H1 (cell line): ENCODE results near the gene CALU. TPM values are rescaled to one million over a fixed set of nuclear protein-coding genes. Genes with fewer than 3 reads are reported as not detected.

Source experiments
- CTCF ChIA-PET: fragments of 300-600 bp; sonication (Branson Sonifier 250); formaldehyde crosslinking; loops from one replicate; lab custom pipeline; 2021; ENCODE audit not compliant: partially characterized antibody; lab: Charles Lee
- POLR2A ChIA-PET: fragments of 300-600 bp; sonication (Branson Sonifier 250); formaldehyde crosslinking; loops from one replicate; lab custom pipeline; 2021; ENCODE audit warnings: inconsistent platforms; ENCODE audit not compliant: partially characterized antibody; lab: Charles Lee
- DNase-seq, 2 experiments: peaks; one replicate each; pipeline versions ENCODE4 v3.0.0 to v3.0.0-alpha.2; 2010 to 2022; ENCODE audit warnings: low spot score in 2 of 2, low read depth in 1 of 2, mixed read lengths in 1 of 2
- FAIRE-seq: peaks from 2 replicates; lab custom pipeline; 2011; peaks lifted over from hg19 to GRCh38; lab: Jason Lieb, UNC
- H2AFZ ChIP-seq: 2 replicates; pipeline ENCODE4 v1.8.1; 2012; ENCODE audit warnings: low read length, inconsistent platforms
- H2AK5ac ChIP-seq: 2 replicates; pipeline ENCODE4 v1.6.1; 2013; ENCODE audit warnings: low read depth, low read length
- H2BK120ac ChIP-seq: replicated peaks from 2 replicates; pipeline ENCODE3; 2013; ENCODE audit warnings: low read depth, low read length, inconsistent platforms
- H2BK12ac ChIP-seq: 2 replicates; pipeline ENCODE4 v1.6.1; 2013; ENCODE audit warnings: low read depth, low read length
- H2BK15ac ChIP-seq: 2 replicates; pipeline ENCODE4 v1.6.1; 2013; ENCODE audit warnings: low read length
- H2BK20ac ChIP-seq: 2 replicates; pipeline ENCODE4 v1.6.1; 2013; ENCODE audit warnings: low read length
- H2BK5ac ChIP-seq: 2 replicates; pipeline ENCODE4 v1.6.1; 2013; ENCODE audit warnings: low read depth, low read length
- H3K14ac ChIP-seq: 2 replicates; pipeline ENCODE4 v1.6.1; 2013; ENCODE audit warnings: inconsistent platforms; ENCODE audit not compliant: insufficient read length
- H3K18ac ChIP-seq: 2 replicates; pipeline ENCODE4 v1.6.1; 2013; ENCODE audit warnings: low read length; ENCODE audit errors: extremely low read depth
- H3K23ac ChIP-seq: 2 replicates; pipeline ENCODE4 v1.6.1; 2013; ENCODE audit warnings: inconsistent platforms; ENCODE audit not compliant: insufficient read length
- H3K23me2 ChIP-seq: 2 replicates; pipeline ENCODE4 v1.6.1; 2013; ENCODE audit warnings: low read depth, low read length
- H3K27ac ChIP-seq: 2 replicates; pipeline ENCODE4 v1.6.1; 2011; ENCODE audit warnings: low read depth, low read length, inconsistent platforms
- H3K27me3 ChIP-seq, 4 experiments: replicated peaks in 1 of 4; 1 replicate in 1 of 4; 2 replicates in 3 of 4; pipeline versions ENCODE4 v1.6.1 to v1.8.1; 2011 to 2013; ENCODE audit warnings: low read length in 3 of 4, mild to moderate bottlenecking in 3 of 4, inconsistent platforms in 2 of 4, mixed read lengths in 2 of 4, moderate library complexity in 1 of 4; ENCODE audit not compliant: control insufficient read depth in 3 of 4, insufficient read depth in 3 of 4; ENCODE audit errors: extremely low read depth in 1 of 4
- H3K36me3 ChIP-seq, 4 experiments: 2 replicates each; pipeline versions ENCODE4 v1.6.1 to v1.8.1; 2011 to 2013; ENCODE audit warnings: mild to moderate bottlenecking in 4 of 4, low read length in 3 of 4, moderate library complexity in 2 of 4, control low read depth in 1 of 4, inconsistent platforms in 1 of 4; ENCODE audit not compliant: insufficient read depth in 4 of 4, control insufficient read depth in 2 of 4
- H3K4ac ChIP-seq: replicated peaks from 2 replicates; pipeline ENCODE3; 2013; ENCODE audit warnings: low read length, low read depth, mixed read lengths, inconsistent platforms; ENCODE audit not compliant: insufficient read length
- H3K4me1 ChIP-seq, 4 experiments: replicated peaks in 1 of 4; 1 replicate in 1 of 4; 2 replicates in 3 of 4; pipeline versions ENCODE4 v1.6.1 to v1.8.1; 2011 to 2013; ENCODE audit warnings: low read length in 3 of 4, inconsistent platforms in 2 of 4, mixed read lengths in 1 of 4; ENCODE audit not compliant: insufficient read depth in 4 of 4, control insufficient read depth in 3 of 4
- H3K4me2 ChIP-seq, 2 experiments: 2 replicates each; pipeline versions ENCODE4 v1.6.1 to v1.8.1; 2011 to 2013; ENCODE audit warnings: low read depth in 2 of 2, low read length in 2 of 2, control low read depth in 1 of 2, inconsistent platforms in 1 of 2, mild to moderate bottlenecking in 1 of 2; ENCODE audit not compliant: insufficient read depth in 1 of 2
- H3K4me3 ChIP-seq, 4 experiments: fragments of 200-600, 300-600 bp in 1 of 4; sonication (generic), shearing (Covaris generic), sonication (Bioruptor Twin) in 1 of 4; 2 replicates each; pipeline versions ENCODE4 v1.5.1 to v1.8.1; 2011 to 2016; ENCODE audit warnings: low read length in 4 of 4, low read depth in 3 of 4, control low read depth in 2 of 4, inconsistent platforms in 2 of 4, mild to moderate bottlenecking in 2 of 4, mixed read lengths in 1 of 4, moderate library complexity in 1 of 4; ENCODE audit not compliant: insufficient read depth in 2 of 4; ENCODE audit errors: extremely low read depth in 1 of 4
- H3K56ac ChIP-seq: replicated peaks from 2 replicates; pipeline ENCODE3; 2013; ENCODE audit warnings: low read depth, mild to moderate bottlenecking, mixed read lengths, low read length, inconsistent platforms; ENCODE audit not compliant: insufficient read length
- H3K79me1 ChIP-seq: 2 replicates; pipeline ENCODE4 v1.6.1; 2013; ENCODE audit warnings: low read depth, low read length, control low read depth
- H3K79me2 ChIP-seq, 2 experiments: 2 replicates each; pipeline versions ENCODE4 v1.6.1 to v1.8.1; 2012 to 2013; ENCODE audit warnings: low read length in 2 of 2, mild to moderate bottlenecking in 2 of 2, inconsistent platforms in 1 of 2; ENCODE audit not compliant: insufficient read depth in 2 of 2, control insufficient read depth in 1 of 2
- H3K9ac ChIP-seq, 4 experiments: replicated peaks in 1 of 4; 1 replicate in 1 of 4; 2 replicates in 3 of 4; pipeline versions ENCODE4 v1.6.1 to v1.8.1; 2011 to 2013; ENCODE audit warnings: low read depth in 3 of 4, low read length in 3 of 4, control low read depth in 2 of 4, mild to moderate bottlenecking in 2 of 4, moderate library complexity in 2 of 4, inconsistent platforms in 1 of 4; ENCODE audit errors: extremely low read depth in 1 of 4
- H3K9me3 ChIP-seq, 2 experiments: 2 replicates each; pipeline versions ENCODE4 v1.6.1 to v1.8.1; 2012 to 2013; ENCODE audit warnings: mild to moderate bottlenecking in 2 of 2, moderate library complexity in 2 of 2, control low read depth in 1 of 2, inconsistent platforms in 1 of 2, low read depth in 1 of 2, low read length in 1 of 2, mixed read lengths in 1 of 2; ENCODE audit not compliant: insufficient read depth in 2 of 2
- H4K20me1 ChIP-seq, 2 experiments: replicated peaks in 1 of 2; 2 replicates each; pipeline versions ENCODE3 to v1.8.1; 2011 to 2013; ENCODE audit warnings: inconsistent platforms in 2 of 2, low read length in 2 of 2, mild to moderate bottlenecking in 1 of 2; ENCODE audit not compliant: insufficient read depth in 2 of 2, control insufficient read depth in 1 of 2
- H4K5ac ChIP-seq: 2 replicates; pipeline ENCODE4 v1.6.1; 2013; ENCODE audit warnings: low read length, low read depth, mixed read lengths, inconsistent platforms; ENCODE audit not compliant: insufficient read length
- H4K8ac ChIP-seq: 2 replicates; pipeline ENCODE4 v1.8.0; 2013; ENCODE audit warnings: mild to moderate bottlenecking, moderate library complexity, low read length, inconsistent platforms; ENCODE audit not compliant: insufficient read depth; ENCODE audit errors: extremely low read depth
- H4K91ac ChIP-seq: replicated peaks from 2 replicates; pipeline ENCODE3; 2013; ENCODE audit warnings: low read length, mixed read lengths, inconsistent platforms; ENCODE audit not compliant: insufficient read length
- EGR1 ChIP-seq: IDR thresholded peaks from 2 replicates; pipeline ENCODE4 v1.6.1; 2011; ENCODE audit warnings: low read depth, low read length, borderline replicate concordance
- MAFK ChIP-seq: IDR thresholded peaks from 2 replicates; pipeline ENCODE4 v1.6.1; 2012; ENCODE audit warnings: low read depth, mild to moderate bottlenecking, improper control_type of control experiment, low read length
- POLR2AphosphoS5 ChIP-seq: IDR thresholded peaks from 2 replicates; pipeline ENCODE4 v1.6.1; 2011; ENCODE audit warnings: low read depth, low read length
- SRF ChIP-seq: IDR thresholded peaks from 2 replicates; pipeline ENCODE4 v1.6.1; 2011; ENCODE audit warnings: mild to moderate bottlenecking, low read depth, low read length, moderate library complexity
- WGBS, 2 experiments: shearing (Covaris generic) in 1 of 2; methylation state at CpG; one replicate each; pipeline versions ENCODE4 v1.1.6 to v1.1.7; 2013 to 2015; ENCODE audit warnings: low lambda C conversion rate in 2 of 2, mixed read lengths in 2 of 2, inconsistent platforms in 1 of 2, low coverage in 1 of 2, missing lambda C conversion rate in 1 of 2; ENCODE audit not compliant: insufficient replicate concordance in 2 of 2, insufficient coverage in 1 of 2, insufficient read length in 1 of 2; ENCODE audit errors: extremely low coverage in 1 of 2, missing lambda C conversion rate in 1 of 2; 5-methylcytosine and 5-hydroxymethylcytosine counted together
- polyA plus RNA-seq, 7 experiments: library from polyadenylated mRNA; depleted of rRNA in 3 of 7; stranded (reverse) in 5 of 7; unstranded in 2 of 7; fragments of >200 nt in 5 of 7; fragments of 200-250 nt in 2 of 7; gene quantifications; 1 replicate in 5 of 7; 2 replicates in 1 of 7; 4 replicates in 1 of 7; pipeline versions ENCODE4 v1.2.1 to v1.2.3, GENCODE V29; 2011 to 2013; ENCODE audit warnings: missing spikeins in 2 of 7, mixed read lengths in 2 of 7
- total RNA-seq: library from RNA; stranded (reverse); fragmentation: NEBNext Ultra II Directional; extraction: Animal tissue kit (Norgen Biotek cat#: 25700); gene quantifications from 2 replicates; pipeline ENCODE4 v1.2.1, GENCODE V29; 2021

Gene CALU
- total and polyA plus RNA-seq, 2 of the 8 experiments (the other 6 are each of a cell fraction or from before 2014, with no cell fraction given): 67.2 to 170 TPM

GRCh38 chr7:128773604-128774003 is 34.4 kb downstream of the CALU start:
- Histone ChIP-seq H3K79me2 (no peaks in the 10 kb centered on the region), H2BK12ac (no peak overlapping the region; the same call in 1 of the 2 replicates), H3K4me3 (no peak overlapping the region), H2BK20ac (no peak overlapping the region), H3K4me1 (no peaks in the 10 kb centered on the region), H3K9ac (no peak overlapping the region), H3K36me3 (peaks cover 9 to 48% (median 30%) of the 10 kb centered on the region in 4 experiments; a peak in 7 of 8 replicates), H3K79me1 (no peaks in the 10 kb centered on the region), H3K9me3 (peaks cover 0 to 4% of the 10 kb centered on the region in 2 experiments; a peak in 2 of 4 replicates), H2AK5ac (no peak overlapping the region), H2AFZ (no peak overlapping the region), H4K8ac (no peak overlapping the region; the same call in 1 of the 2 replicates), H3K23ac (no peak overlapping the region), H3K27ac (no peak overlapping the region), H4K91ac (no peak overlapping the region), H2BK15ac (no peak overlapping the region), H3K14ac (no peak overlapping the region), H2BK120ac (no peak overlapping the region), H4K5ac (no peak overlapping the region), H3K56ac (no peak overlapping the region), H3K4ac (no peak overlapping the region), H4K20me1 (no peaks in the 10 kb centered on the region), H2BK5ac (no peak overlapping the region), H3K23me2 (no peaks in the 10 kb centered on the region), H3K18ac (no peak overlapping the region), H3K4me2 (no peak overlapping the region), H3K27me3 (no peaks in the 10 kb centered on the region)
- ChIA-PET POLR2A (interaction anchor here (1.3 to 2.8 kb wide), 5 partner anchors 9 to 74 kb away, joined by 3 to 14 read pairs (median 5); partner anchors contain the start of gene CALU), CTCF (interaction anchor here (4.1 kb wide), 1 partner anchor 107 kb away, joined by 12 read pairs; no protein-coding TSS in a partner anchor)
- WGBS, 2 experiments: 96% methylated on average over 12 of the region's 12 CpGs; no CpG with 5 or more reads in 1 of the 2 experiments
- FAIRE-seq (no peak), DNase-seq (no peak)
- peak; percentile 64; the same call in 1 of the 2 replicates for TF ChIP-seq POLR2AphosphoS5
- no peak for TF ChIP-seq SRF
- TF ChIP-seq MAFK: no peak
- no peak for TF ChIP-seq EGR1
